Uterus (tissue), 2 donors: ENCODE results near the gene PEAR1.

Experiments used
- POLR2A ChIP-seq, 2 donors: fragments of 450-650 bp; IDR thresholded peaks; one replicate each; pipeline ENCODE4 v1.6.1; 2016; ENCODE audit warnings: antibody characterized with exemption in 2 of 2, mild to moderate bottlenecking in 1 of 2, moderate library complexity in 1 of 2
- TF ChIP-seq, protein P1 (sequence below), 4 experiments: fragments of 200-600 bp in 2 of 4; fragments of 450-650 bp in 2 of 4; sonication (generic) in 2 of 4; IDR thresholded peaks; one replicate each; pipeline ENCODE4 v1.5.1; 2016 to 2019; ENCODE audit warnings: antibody characterized with exemption in 4 of 4, mild to moderate bottlenecking in 2 of 4, moderate library complexity in 1 of 4

DNA sequence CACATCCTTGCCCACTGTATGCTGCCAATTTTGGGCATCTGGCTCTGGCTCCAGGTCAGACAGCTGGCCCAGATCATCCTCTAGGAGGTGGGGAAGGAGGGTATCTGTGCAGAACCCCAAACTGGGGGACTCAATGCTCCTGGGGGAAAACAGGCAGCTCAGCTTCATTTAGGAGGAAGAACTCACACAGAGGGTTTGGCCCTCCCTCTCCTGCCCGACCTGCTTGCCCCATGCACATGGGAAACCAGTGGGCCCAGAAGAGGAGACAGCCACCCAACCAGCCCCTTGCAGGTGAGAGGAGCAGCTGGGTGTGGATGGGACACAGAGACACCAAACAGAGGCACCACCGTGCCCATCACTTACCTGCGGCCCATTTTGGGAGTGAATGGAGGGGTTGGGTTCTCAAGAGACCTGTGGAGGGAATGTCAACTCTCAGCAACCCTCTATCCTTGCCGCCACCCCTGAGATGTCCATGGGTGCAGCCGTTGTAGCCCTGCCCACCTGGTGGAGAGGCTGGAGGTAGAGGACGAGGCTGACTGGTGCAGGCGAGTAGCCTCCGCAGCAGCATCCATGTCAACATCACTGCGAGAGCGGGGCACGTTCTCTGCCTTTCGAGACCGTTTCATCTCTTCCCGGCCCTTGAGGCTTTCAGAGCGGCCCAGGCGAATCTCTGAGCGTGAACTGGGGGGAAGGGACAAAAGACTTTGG is 54.5 kb downstream of the PEAR1 start:
- TF ChIP-seq, protein P1, sequence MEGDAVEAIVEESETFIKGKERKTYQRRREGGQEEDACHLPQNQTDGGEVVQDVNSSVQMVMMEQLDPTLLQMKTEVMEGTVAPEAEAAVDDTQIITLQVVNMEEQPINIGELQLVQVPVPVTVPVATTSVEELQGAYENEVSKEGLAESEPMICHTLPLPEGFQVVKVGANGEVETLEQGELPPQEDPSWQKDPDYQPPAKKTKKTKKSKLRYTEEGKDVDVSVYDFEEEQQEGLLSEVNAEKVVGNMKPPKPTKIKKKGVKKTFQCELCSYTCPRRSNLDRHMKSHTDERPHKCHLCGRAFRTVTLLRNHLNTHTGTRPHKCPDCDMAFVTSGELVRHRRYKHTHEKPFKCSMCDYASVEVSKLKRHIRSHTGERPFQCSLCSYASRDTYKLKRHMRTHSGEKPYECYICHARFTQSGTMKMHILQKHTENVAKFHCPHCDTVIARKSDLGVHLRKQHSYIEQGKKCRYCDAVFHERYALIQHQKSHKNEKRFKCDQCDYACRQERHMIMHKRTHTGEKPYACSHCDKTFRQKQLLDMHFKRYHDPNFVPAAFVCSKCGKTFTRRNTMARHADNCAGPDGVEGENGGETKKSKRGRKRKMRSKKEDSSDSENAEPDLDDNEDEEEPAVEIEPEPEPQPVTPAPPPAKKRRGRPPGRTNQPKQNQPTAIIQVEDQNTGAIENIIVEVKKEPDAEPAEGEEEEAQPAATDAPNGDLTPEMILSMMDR (IDR thresholded peaks at IDR 0.05), result no peak
- TF ChIP-seq POLR2A (IDR thresholded peaks at IDR 0.05), result no peak
